IPS DF 6.9 (cell line): ENCODE data around the gene SRSF8.
"Not testable (repeated sequence)": the region's sequence is repeated elsewhere in the genome, so short reads cannot be mapped to it uniquely, and the experiment has no call there.

Experiments
- DNase-seq: peaks from one replicate; pipeline ENCODE4 v3.0.0-alpha.2; 2013; ENCODE audit warnings: low read depth, low spot score
- H3K27ac ChIP-seq: one replicate; pipeline ENCODE4 v1.5.1; 2013; ENCODE audit warnings: low read length, control low read depth
- H3K27me3 ChIP-seq: 2 replicates; pipeline ENCODE4 v1.6.1; 2013; ENCODE audit warnings: mild to moderate bottlenecking, low read length; ENCODE audit not compliant: control insufficient read depth, insufficient read depth
- H3K36me3 ChIP-seq: 2 replicates; pipeline ENCODE4 v1.6.1; 2013; ENCODE audit warnings: low read length; ENCODE audit not compliant: control insufficient read depth, insufficient read depth
- H3K4me1 ChIP-seq: 2 replicates; pipeline ENCODE4 v1.6.1; 2013; ENCODE audit warnings: low read length; ENCODE audit not compliant: control insufficient read depth, insufficient read depth
- H3K4me3 ChIP-seq: 2 replicates; pipeline ENCODE4 v1.5.1; 2013; ENCODE audit warnings: mild to moderate bottlenecking, low read length
- H3K9me3 ChIP-seq: 2 replicates; pipeline ENCODE4 v1.6.1; 2013; ENCODE audit warnings: low read length, inconsistent platforms; ENCODE audit not compliant: control insufficient read depth, insufficient read depth
- WGBS: extraction: QIAGEN DNeasy Blood & Tissue Kit; methylation state at CpG from one replicate; pipeline ENCODE4 v1.1.7; 2013; ENCODE audit warnings: mixed read lengths, missing lambda C conversion rate; ENCODE audit not compliant: insufficient read length, insufficient coverage; 5-methylcytosine and 5-hydroxymethylcytosine counted together

The SRSF8 gene

GRCh38 chr11:95108159-95108611 lies 41.5 kb downstream of the SRSF8 start:
- no peak for DNase-seq
- Histone ChIP-seq H3K4me3 (no peak overlapping the region), H3K27ac (no peak overlapping the region), H3K4me1 (peaks cover 2% of the 10 kb centered on the region; the same call in 1 of the 2 replicates), H3K36me3 (no peaks in the 10 kb centered on the region), H3K9me3 (no peaks in the 10 kb centered on the region), H3K27me3 (no peaks in the 10 kb centered on the region)
- no CpG with 5 or more reads among the region's 9 CpGs for WGBS

- WGBS, result no CpG with 5 or more reads among the region's 6 CpGs
- H3K4me1 ChIP-seq, result peaks cover 2% of the 10 kb centered on the region; the same call in 1 of the 2 replicates
- H3K27ac ChIP-seq, result no peak overlapping the region
- H3K36me3 ChIP-seq, result no peaks in the 10 kb centered on the region
- DNase-seq, result no peak
- H3K27me3 ChIP-seq, result no peaks in the 10 kb centered on the region
- no peaks in the 10 kb centered on the region for H3K9me3 ChIP-seq
- H3K4me3 ChIP-seq, result no peak overlapping the region
Measured at GRCh38 chr11:95108671-95109551, 42.2 kb downstream of the SRSF8 start.

- WGBS, result no CpG with 5 or more reads among the region's 3 CpGs
- H3K36me3 ChIP-seq, H3K4me3 ChIP-seq, H3K4me1 ChIP-seq, H3K27ac ChIP-seq, H3K9me3 ChIP-seq, DNase-seq, H3K27me3 ChIP-seq: not testable (repeated sequence)
Measured at GRCh38 chr11:95111471-95111870, 44.8 kb downstream of the SRSF8 start.

GRCh38 chr11:95111923-95112540 lies 45.3 kb downstream of the SRSF8 start:
- H3K4me1 ChIP-seq, result peaks cover 2% of the 10 kb centered on the region; the same call in 1 of the 2 replicates
- H3K36me3 ChIP-seq, result no peaks in the 10 kb centered on the region
- no CpG with 5 or more reads among the region's 3 CpGs for WGBS
- no peaks in the 10 kb centered on the region for H3K9me3 ChIP-seq
- H3K27ac ChIP-seq, result no peak overlapping the region
- no peak for DNase-seq
- no peak overlapping the region for H3K4me3 ChIP-seq
- H3K27me3 ChIP-seq, result no peaks in the 10 kb centered on the region

- H3K4me1 ChIP-seq, result no peaks in the 10 kb centered on the region
- no CpG with 5 or more reads among the region's 1 CpG for WGBS
- H3K36me3 ChIP-seq, result no peaks in the 10 kb centered on the region
- no peak overlapping the region for H3K27ac ChIP-seq
- H3K27me3 ChIP-seq, result no peaks in the 10 kb centered on the region
- no peak overlapping the region for H3K4me3 ChIP-seq
- no peaks in the 10 kb centered on the region for H3K9me3 ChIP-seq
- no peak for DNase-seq
Measured at GRCh38 chr11:95115597-95115996, 48.9 kb downstream of the SRSF8 start.

- no peaks in the 10 kb centered on the region for H3K36me3 ChIP-seq
- H3K4me3 ChIP-seq, result no peak overlapping the region
- no CpG with 5 or more reads among the region's 2 CpGs for WGBS
- H3K9me3 ChIP-seq, result no peaks in the 10 kb centered on the region
- DNase-seq, result no peak
- no peaks in the 10 kb centered on the region for H3K4me1 ChIP-seq
- H3K27ac ChIP-seq, result no peak overlapping the region
- H3K27me3 ChIP-seq, result no peaks in the 10 kb centered on the region
Measured at GRCh38 chr11:95119361-95120060, 52.8 kb downstream of the SRSF8 start.
